ENCODE measurements around the gene C3orf20. TPM values are rescaled to one million over a fixed set of nuclear protein-coding genes. Genes with fewer than 3 reads are reported as not detected.

Gene C3orf20
- total RNA-seq, 1 donor from 2014 or later, result 0.13 TPM

- Mint-ChIP-seq H3K9me3 (ENCODE audit: unreplicated experiment) (no peaks in the 10 kb centered on the region), H3K4me1 (ENCODE audit: unreplicated experiment) (peaks cover 9% of the 10 kb centered on the region), H3K27me3 (ENCODE audit: unreplicated experiment) (no peaks in the 10 kb centered on the region), H3K36me3 (ENCODE audit: low read depth, unreplicated experiment) (no peaks in the 10 kb centered on the region), H3K27ac (ENCODE audit: unreplicated experiment) (no peak overlapping the region), H3K4me3 (ENCODE audit: unreplicated experiment) (peak overlapping the region; percentile 14)
- DNase-seq (ENCODE audit: low spot score), result no peak
- no peak for TF ChIP-seq CTCF (IDR thresholded peaks at IDR 0.05; ENCODE audit: unreplicated experiment)
These were observed 10.2 kb downstream of the C3orf20 start for GRCh38 chr3:14685179-14685578.

DNA sequence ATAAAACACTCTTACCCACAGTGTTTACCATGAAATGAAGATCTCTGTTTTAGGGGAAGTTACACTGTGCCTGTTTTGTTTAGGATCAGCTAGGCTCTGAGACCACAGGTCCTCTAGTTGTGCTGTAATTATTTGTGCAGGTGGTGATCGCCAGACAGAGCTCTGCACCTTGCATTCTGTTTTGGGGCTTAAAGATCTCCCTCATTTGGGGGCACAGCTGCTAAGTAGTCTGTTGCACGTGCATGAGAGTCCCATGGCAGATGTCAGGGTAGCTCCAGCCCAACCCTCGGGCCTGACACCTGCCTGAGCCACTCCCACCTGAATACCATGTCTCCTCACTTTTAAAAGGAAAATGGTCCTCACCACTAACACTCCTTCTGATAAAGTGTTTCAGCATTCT is 12.4 kb downstream of the C3orf20 start:
- H3K27me3 Mint-ChIP-seq (ENCODE audit: unreplicated experiment), result no peaks in the 10 kb centered on the region
- H3K9me3 Mint-ChIP-seq (ENCODE audit: unreplicated experiment), result peaks cover under 1% of the 10 kb centered on the region
- no peak overlapping the region for H3K4me3 Mint-ChIP-seq (ENCODE audit: unreplicated experiment)
- H3K4me1 Mint-ChIP-seq (ENCODE audit: unreplicated experiment), result peaks cover 9% of the 10 kb centered on the region
- no peak for TF ChIP-seq CTCF (IDR thresholded peaks at IDR 0.05; ENCODE audit: unreplicated experiment)
- no peak overlapping the region for H3K27ac Mint-ChIP-seq (ENCODE audit: unreplicated experiment)
- no peak for DNase-seq (ENCODE audit: low spot score)
- H3K36me3 Mint-ChIP-seq (ENCODE audit: low read depth, unreplicated experiment), result no peaks in the 10 kb centered on the region

DNA sequence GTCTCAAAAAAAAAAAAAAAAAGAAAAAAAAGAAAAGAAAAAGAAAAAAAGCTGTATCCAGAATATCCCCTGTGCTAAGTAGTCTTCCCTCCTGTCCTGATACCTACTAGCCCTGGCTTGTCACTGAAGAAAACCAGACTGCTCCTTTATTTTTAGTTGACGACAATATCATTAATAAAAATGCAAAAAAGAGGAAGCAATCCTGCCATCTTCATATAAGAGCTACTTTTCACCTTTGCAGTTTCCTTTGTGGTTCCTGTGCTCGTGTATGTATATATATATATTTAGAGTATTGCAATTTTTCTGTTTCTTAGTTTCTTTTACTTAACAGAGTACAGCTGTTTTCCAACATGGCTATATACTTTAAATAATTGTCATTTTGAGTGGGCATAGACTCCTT is 13.6 kb downstream of the C3orf20 start:
- H3K27me3 Mint-ChIP-seq (ENCODE audit: unreplicated experiment), result peaks cover 2% of the 10 kb centered on the region
- H3K36me3 Mint-ChIP-seq (ENCODE audit: low read depth, unreplicated experiment), result no peaks in the 10 kb centered on the region
- no peak overlapping the region for H3K4me3 Mint-ChIP-seq (ENCODE audit: unreplicated experiment)
- no peak for DNase-seq (ENCODE audit: low spot score)
- no peak for TF ChIP-seq CTCF (IDR thresholded peaks at IDR 0.05; ENCODE audit: unreplicated experiment)
- peaks cover 6% of the 10 kb centered on the region for H3K9me3 Mint-ChIP-seq (ENCODE audit: unreplicated experiment)
- H3K4me1 Mint-ChIP-seq (ENCODE audit: unreplicated experiment), result peaks cover 9% of the 10 kb centered on the region
- no peak overlapping the region for H3K27ac Mint-ChIP-seq (ENCODE audit: unreplicated experiment)

DNA sequence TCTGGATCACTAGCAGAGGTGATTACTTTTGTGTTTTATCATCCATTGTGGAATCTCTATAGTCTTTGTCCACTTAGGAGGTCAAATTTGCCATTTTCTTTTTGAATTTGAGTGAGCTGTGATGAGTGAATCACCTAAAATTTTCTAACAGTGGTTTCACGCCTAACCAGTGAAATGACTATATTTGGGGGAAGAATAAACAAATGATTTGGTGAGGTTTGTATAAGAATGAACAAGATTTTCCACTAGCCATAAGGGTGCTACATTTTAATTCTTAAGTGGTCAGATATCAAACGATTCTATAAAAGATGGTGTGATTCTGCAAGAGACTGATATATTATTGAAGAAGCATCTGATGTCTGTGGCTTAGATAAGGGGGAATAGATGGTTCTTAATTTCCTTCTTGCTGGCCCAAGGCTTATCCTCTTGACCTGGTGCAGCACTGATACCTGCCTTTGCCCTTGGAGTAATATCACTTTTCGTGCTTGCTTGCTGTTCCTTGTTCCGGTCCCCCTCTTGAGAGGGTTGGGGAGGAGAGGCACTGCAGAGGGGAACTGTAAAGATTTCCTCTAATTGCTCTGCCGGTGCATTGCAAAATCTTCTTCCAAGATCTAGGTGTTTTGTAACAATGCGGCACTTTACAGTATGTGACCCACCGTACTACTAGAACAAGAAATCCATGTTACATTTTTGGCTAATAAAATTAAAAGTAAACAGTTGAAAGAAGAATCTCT is 14.5 kb downstream of the C3orf20 start:
- no peak for DNase-seq (ENCODE audit: low spot score)
- no peak overlapping the region for H3K4me3 Mint-ChIP-seq (ENCODE audit: unreplicated experiment)
- no peak for TF ChIP-seq CTCF (IDR thresholded peaks at IDR 0.05; ENCODE audit: unreplicated experiment)
- H3K27ac Mint-ChIP-seq (ENCODE audit: unreplicated experiment), result no peak overlapping the region
- H3K36me3 Mint-ChIP-seq (ENCODE audit: low read depth, unreplicated experiment), result no peaks in the 10 kb centered on the region
- H3K27me3 Mint-ChIP-seq (ENCODE audit: unreplicated experiment), result peaks cover 2% of the 10 kb centered on the region
- peaks cover 9% of the 10 kb centered on the region for H3K4me1 Mint-ChIP-seq (ENCODE audit: unreplicated experiment)
- H3K9me3 Mint-ChIP-seq (ENCODE audit: unreplicated experiment), result peaks cover 6% of the 10 kb centered on the region

GRCh38 chr3:14691239-14691638 is 16.3 kb downstream of the C3orf20 start:
- no peak for TF ChIP-seq CTCF (IDR thresholded peaks at IDR 0.05; ENCODE audit: unreplicated experiment)
- Mint-ChIP-seq H3K9me3 (ENCODE audit: unreplicated experiment) (peaks cover 6% of the 10 kb centered on the region), H3K4me1 (ENCODE audit: unreplicated experiment) (no peaks in the 10 kb centered on the region), H3K27ac (ENCODE audit: unreplicated experiment) (no peak overlapping the region), H3K36me3 (ENCODE audit: low read depth, unreplicated experiment) (no peaks in the 10 kb centered on the region), H3K27me3 (ENCODE audit: unreplicated experiment) (peaks cover 2% of the 10 kb centered on the region), H3K4me3 (ENCODE audit: unreplicated experiment) (no peak overlapping the region)
- DNase-seq (ENCODE audit: low spot score), result no peak
